NT2/D1 (cell line): ENCODE measurements around the gene SLC24A3.

Experiments
- SUZ12 ChIP-seq: IDR thresholded peaks from 2 replicates; pipeline ENCODE4 v1.6.1; 2011; ENCODE audit not compliant: insufficient read length, insufficient read depth; ENCODE audit errors: extremely low read depth
- YY1 ChIP-seq: IDR thresholded peaks from 2 replicates; pipeline ENCODE4 v1.6.1; 2011; ENCODE audit not compliant: insufficient read length, insufficient read depth

- TF ChIP-seq SUZ12, result no peak
- no peak for TF ChIP-seq YY1
These were observed 553.5 kb downstream of the SLC24A3 start for GRCh38 chr20:19765913-19766312.
